OCI-LY3 (cell line): ENCODE data around the gene FAM110D.

Experiments used
- CTCF ChIP-seq: fragments of 200-600, 300-600 bp; sonication (generic); IDR thresholded peaks from 2 replicates; pipeline ENCODE4 v1.5.1; 2014; ENCODE audit warnings: antibody characterized with exemption, low read length, low read depth
- EZH2phosphoT487 ChIP-seq: fragments of 200-600 bp; shearing (Covaris generic); IDR thresholded peaks from 2 replicates; pipeline ENCODE4 v1.6.1; 2018; ENCODE audit warnings: antibody characterized with exemption, mixed run types, low read depth

- TF ChIP-seq CTCF (no peak), EZH2phosphoT487 (no peak)
Measured at GRCh38 chr1:26197813-26198212, 38.9 kb downstream of the FAM110D start.
